GM12875 (cell line): Measurements from ENCODE around the gene NSL1.
"Not testable (repeated sequence)": the region's sequence is repeated elsewhere in the genome, so short reads cannot be mapped to it uniquely, and the experiment has no call there.

Experiments used
- H3K4me3 ChIP-seq: one replicate; pipeline ENCODE4 v1.5.1; 2011; ENCODE audit warnings: low read depth, low read length, control low read depth
- CTCF ChIP-seq: IDR thresholded peaks from 2 replicates; pipeline ENCODE4 v1.5.1; 2011; ENCODE audit warnings: low read depth, mild to moderate bottlenecking, control low read depth, inconsistent platforms, low read length, moderate library complexity, borderline replicate concordance; ENCODE audit not compliant: insufficient read depth

Gene NSL1

GRCh38 chr1:212791676-212792395 lies at the start of gene NSL1, which contains the start of gene TATDN3:
NSL1 (minus strand) TSS chr1:212791777; CDS start chr1:212791763, 14 bp downstream.
TATDN3 (plus strand) TSS chr1:212791894; CDS start chr1:212791922, 28 bp downstream.
- peak within 1 kb of the TSS; percentile 81 for H3K4me3 ChIP-seq
- no peak for TF ChIP-seq CTCF

- no peak for TF ChIP-seq CTCF
- H3K4me3 ChIP-seq, result no peak overlapping the region
Observed at GRCh38 chr1:212838145-212838544, 46.6 kb upstream of the NSL1 start.

- not testable (repeated sequence) for H3K4me3 ChIP-seq
Observed at GRCh38 chr1:212833211-212834207, 41.9 kb upstream of the NSL1 start.

GRCh38 chr1:212828395-212828794 lies 36.8 kb upstream of the NSL1 start:
- TF ChIP-seq CTCF, result no peak
- H3K4me3 ChIP-seq, result no peak overlapping the region

GRCh38 chr1:212827831-212828278 lies 36.3 kb upstream of the NSL1 start:
- no peak for TF ChIP-seq CTCF
- H3K4me3 ChIP-seq, result no peak overlapping the region

GRCh38 chr1:212827171-212827776 lies 35.7 kb upstream of the NSL1 start:
- no peak for TF ChIP-seq CTCF
- H3K4me3 ChIP-seq, result no peak overlapping the region

GRCh38 chr1:212825798-212826452 lies 34.3 kb upstream of the NSL1 start:
- no peak for TF ChIP-seq CTCF
- H3K4me3 ChIP-seq, result no peak overlapping the region
